Hindlimb muscle (tissue), 1 donor: ENCODE measurements around the gene RNF224. TPM values are rescaled to one million over a fixed set of nuclear protein-coding genes. Genes with fewer than 3 reads are reported as not detected.

Source experiments
- DNase-seq: peaks from one replicate; pipeline ENCODE4 v3.0.0-alpha.2; 2013
- polyA plus RNA-seq: library from polyadenylated mRNA; unstranded; fragments of 120-200 nt; gene quantifications from one replicate; pipeline ENCODE4 v1.2.1, GENCODE V29; 2013; ENCODE audit not compliant: insufficient read length

The RNF224 gene
- polyA plus RNA-seq, 1 donor, result 2.1 TPM

DNA sequence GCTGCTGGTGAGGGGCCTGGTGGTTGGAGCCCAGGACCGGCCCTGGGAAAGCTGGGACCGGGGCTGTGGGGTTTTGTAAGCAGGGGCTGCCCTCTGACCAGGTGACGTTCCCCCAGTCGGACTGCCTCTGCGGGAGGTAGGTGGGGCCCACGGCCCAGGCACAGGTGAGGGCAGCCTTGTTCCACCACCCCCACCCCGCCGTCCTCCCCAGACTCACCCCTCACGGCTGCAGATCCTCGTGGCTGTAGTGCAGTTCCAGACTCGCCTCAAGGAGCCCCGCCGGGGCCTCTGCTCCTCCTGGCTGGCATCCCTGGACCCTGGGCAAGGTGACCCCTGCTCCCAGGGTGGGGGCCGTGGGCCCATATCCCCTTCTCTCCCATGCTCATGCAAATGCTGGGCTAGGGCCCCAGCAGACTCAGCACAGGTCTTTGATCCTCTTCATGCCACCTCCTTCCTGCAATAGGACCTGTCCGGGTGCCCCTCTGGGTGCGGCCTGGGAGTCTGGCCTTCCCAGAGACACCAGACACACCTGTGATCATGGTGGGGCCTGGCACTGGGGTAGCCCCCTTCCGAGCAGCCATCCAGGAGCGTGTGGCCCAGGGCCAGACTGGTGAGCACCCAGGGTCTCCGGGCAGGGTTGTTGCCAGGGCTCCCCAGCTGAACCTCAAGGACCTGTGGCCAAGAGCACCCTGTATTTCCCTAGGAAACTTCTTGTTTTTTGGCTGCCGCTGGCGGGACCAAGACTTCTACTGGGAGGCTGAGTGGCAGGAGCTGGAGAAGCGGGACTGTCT, 11.9 kb upstream of the RNF224 start:
- DNase-seq, result no peak

DNA sequence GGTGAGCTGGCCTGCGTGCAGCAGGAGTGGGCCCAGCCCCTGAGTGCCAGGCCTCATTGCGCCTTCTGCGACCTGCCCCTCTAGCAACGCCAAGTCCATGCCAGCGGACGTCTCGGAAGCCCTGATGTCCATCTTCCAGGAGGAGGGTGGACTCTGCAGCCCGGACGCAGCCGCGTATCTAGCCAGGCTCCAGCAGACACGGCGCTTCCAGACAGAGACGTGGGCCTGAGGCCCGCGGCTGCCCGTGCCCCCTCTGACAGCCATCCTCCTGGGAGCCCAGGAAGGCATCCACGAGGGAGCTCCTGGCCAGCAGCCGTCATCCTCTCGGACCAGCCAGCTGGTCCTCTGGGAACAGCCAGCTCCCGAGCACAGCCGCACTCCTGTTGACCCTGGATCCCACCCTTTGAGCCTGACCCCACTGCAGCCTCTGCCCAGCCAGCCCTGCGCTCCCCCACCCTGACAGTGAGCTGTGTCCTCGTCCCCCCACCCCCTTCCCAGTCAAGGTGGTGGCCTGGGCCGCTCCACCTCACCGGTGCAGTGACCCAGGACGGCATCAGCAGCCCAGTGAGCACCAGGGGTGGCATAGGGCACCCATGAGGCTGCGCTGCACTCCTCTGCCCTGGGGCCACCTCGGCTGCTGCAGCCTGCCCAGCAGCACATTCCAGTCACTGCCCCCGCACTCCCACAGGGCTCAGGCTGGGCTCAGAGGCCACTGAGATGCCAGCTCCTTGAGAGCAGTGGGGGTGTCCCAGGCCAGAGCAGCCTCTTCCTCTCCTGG, 10.9 kb upstream of the RNF224 start:
- no peak for DNase-seq

DNA sequence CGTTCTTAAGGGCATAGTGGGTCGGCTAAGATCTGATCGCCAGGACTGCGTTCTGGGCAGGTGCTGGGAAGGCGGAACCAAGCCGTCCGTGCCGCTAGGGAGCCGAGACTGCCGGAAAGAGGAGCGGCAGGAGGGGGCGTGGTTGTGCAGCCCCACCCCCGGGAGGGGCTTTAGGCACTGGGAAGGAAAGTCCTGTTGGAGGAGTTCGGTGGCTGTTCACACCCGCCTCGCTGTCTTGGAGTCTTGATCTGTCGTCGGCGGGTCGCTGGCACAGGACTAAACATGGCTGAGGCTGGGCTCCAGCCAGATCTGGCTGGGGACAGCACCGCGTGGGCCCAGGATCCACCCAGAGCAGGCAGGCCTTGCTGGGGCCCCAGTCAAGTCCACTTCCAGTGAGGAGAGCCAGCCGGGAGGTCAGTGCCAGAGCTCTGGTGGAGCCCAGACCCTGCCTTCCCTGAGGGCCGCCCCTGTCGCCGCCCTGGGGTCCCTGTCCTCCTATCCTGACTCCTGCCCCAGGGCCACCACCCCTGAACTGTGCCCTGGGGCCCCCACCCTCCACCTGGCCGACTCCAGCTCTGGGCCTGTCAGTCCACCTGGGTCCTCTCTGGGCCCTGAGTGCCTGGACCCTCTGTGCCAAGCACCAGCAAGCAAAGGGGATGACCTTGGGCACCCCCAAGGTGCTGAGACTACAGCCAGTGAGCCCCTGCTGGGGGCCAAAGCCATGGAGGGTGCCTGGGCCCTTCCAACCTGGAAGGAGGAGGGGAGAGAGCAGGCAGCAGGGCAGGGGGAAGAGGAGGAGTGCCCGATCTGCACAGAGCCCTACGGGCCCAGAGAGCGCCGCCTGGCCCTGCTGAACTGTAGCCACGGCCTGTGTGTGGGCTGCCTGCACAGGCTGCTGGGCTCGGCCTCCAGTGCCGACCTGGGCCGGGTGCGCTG, 9.8 kb upstream of the RNF224 start:
- no peak for DNase-seq

DNA sequence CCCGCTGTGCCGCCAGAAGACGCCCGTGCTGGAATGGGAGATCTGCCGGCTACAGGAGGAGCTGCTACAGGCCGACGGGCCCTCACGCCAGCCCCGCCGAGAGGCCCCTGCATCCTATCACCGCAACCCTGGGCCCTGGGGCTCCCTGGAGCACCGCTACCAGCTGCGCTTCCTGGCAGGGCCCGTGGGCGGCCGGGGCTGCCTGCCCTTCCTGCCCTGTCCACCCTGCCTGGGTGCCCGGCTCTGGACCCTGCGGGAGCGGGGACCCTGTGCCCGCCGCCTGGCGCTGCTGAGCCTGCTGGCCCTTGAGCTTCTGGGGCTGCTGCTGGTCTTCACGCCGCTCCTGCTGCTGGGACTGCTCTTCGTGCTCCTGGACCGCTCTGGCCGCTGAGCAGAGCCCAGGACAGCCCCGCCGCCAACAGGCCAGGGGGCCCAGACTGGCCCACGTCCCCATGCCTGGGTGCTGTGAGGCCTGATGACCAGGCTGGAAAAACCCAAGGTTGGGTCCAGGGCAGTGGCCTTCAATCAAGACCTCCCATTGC, 9.0 kb upstream of the RNF224 start:
- no peak for DNase-seq

DNA sequence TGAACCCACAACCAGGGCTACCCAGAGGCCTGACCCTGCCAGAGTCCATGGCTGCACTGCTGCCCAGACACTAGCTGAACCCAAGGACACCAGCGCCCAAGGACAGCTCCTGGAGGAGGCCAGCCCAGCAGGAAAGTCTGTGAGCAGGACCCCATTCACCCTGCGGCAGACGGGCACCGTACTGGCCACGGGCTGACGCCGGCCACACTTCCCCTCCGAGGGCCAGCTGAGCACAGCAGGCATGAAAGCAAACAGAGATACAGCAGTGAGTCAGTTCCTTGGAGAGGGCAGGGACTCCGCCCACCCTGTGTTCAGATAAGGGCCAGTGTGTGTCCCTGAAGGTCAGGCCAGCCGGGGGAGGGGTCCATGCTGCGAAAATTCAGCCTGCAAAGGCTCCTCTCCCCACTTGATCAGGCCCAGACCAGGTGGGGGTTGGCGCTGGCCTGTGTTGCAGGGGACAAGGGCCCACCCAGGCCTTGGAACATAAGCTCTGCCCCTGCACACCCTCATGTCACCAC, 8.5 kb upstream of the RNF224 start:
- DNase-seq, result no peak

DNA sequence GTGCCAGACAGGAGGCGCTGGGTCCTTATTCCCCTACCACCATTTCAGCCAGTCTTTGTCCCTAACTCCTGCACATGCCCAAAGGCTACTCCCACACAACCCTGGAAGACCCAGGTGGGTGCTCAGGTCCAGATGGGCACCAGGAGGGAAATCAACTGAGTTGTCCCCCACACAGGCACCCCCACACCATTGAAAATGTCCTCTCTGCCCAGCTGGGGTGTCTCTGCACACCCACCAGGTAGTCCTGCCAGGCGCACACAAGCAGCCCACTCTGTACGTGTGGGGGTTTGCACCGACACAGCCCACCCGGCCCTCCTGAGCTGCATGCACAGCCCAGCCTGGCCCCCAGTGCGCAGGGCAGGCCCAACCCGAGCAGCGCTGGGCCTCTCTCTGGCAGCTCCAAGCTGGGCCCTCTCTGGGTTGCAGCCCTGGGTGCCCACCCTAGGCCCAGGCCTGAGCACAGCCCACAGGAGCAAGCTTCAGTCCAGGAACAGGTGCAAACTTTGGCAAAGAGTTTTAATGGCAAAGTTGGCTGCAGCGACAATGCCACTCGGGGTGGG, 7.5 kb upstream of the RNF224 start:
- DNase-seq, result no peak

DNA sequence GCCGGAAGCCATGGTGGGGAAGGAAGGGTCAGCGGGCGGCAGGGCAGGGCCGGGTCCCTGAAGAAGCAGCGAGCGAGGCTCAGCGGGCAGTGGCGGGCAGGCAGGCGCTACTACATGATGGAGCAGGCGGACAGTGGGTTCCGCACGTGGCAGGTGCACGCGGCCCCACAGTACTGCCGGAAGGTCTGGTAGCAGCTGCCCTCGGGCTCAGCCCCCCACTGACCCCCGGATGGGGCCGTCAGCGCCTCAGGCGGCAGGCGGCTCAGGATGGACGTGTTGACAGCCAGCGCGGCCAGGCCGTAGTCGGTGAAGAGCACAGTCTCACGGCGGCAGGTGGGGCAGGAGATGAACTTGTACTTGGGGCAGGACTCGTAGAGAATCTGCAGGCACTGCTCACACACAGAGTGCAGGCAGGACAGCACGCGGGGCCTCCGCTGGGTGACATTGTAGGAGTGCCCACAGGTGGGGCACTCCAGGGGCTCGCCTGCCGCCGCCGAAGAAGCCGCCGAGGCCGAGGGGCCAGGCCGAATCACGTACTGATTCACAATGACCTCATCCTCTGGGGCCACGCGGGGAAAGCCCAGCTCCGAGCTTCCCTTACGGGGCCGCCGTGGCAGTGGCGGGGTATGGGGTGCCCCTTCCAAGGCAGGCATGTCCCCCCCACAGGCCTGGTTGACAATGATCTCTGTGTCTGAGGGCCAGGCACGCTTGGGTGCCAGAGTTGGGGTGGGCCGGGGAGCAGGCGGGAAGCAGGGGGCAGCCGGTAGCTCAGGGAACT, 6.8 kb upstream of the RNF224 start:
- DNase-seq, result no peak

DNA sequence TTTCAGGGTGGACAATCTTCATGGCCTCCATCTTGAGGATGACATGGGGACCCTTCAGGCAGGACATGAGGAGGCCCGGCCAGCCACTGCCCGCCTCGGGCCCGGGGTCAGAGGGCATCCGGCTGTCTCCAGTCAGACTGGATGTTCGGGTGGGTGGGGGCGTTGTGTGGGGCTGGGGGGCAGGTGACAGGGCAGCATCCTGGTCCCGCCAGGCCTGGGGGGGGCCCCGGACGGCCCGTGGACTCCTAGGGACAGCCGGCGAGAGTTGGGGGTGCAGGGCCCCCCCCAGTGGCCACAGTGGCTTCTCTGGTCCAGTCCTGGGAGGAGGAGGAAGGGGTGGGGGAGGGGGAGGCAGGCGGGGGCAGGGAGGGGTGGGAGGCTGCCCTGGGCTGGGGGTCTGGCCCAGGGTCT, 6.2 kb upstream of the RNF224 start:
- DNase-seq, result no peak

DNA sequence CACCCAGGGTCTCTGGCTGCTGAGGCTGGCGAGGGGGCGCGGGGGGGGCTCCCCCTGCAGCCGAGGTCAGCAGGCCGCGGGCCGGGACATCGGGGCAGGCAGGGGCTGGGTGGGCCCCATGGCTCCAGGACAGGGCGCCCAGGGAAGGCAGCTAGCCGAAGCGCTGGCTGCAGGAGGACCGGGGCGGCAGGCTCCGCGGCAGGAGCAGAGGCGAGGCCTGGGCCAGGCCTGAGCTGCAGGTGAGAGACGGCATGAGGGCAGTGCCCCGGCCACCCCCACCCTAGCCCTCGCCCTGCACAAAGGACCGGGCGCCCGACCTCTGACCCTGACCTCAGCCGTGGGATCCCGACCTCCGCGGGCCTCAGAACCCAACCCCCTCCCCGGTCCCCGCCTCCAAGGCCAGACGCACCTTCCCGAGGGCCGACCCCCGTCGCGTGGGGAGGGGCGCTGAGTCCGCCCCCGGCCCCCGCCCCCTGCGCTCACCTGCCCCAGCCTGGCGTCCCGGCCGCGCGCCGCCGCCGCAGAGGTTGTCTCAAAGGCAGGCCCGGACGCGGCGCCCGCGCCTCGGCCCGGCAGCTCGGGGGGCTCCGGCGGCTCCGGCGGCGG, 5.7 kb upstream of the RNF224 start:
- no peak for DNase-seq

DNA sequence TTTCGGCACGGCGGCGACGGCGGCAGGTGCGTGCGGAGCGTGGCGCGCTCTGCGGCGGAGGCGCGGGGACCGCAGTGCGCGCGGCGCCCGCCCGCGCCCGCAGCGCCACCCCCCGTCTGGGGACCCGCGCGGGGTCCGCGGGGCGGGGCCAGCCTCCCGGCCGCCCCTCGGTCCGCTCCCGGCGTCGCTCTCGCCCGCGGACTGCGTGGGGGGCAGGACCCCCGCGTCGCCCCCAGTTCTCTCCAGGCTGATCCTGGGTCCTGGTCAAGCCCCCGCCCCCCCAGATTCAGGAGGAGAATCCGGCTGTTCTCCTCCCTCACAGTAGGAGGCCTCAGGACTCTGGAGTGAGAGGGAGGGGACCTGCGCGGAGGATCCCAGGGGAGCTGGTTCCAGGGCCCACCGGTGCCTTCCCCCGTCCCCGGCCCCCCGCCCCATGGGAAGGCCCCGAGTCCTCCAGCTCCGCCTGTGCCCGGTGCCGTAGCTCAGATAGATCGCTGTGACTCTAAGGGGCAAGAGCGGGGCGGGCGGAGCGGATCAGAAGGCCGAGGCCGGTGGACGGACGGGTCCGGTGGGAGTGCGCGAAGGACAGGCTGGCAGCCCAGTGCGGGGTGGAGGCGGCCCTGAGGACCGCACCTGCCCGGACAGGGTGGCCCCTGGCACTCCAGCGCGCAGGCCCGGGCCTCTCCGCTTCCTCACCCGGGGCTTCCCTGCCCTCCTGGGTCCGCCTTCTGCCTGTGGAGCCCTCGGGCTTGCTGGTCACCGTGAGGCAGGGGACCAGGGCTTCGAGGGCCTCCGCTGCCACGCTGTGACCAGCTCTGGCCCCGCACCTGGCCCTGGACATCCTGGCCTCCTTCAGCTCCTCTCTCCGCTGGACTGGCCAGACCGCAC, 4.9 kb upstream of the RNF224 start, which contains the start of gene RNF208:
Gene RNF208, minus strand, starts transcription at position 51 of the 888 bp plus-strand sequence. CDS start 1,028 bp downstream, outside the sequence.
- no peak for DNase-seq

DNA sequence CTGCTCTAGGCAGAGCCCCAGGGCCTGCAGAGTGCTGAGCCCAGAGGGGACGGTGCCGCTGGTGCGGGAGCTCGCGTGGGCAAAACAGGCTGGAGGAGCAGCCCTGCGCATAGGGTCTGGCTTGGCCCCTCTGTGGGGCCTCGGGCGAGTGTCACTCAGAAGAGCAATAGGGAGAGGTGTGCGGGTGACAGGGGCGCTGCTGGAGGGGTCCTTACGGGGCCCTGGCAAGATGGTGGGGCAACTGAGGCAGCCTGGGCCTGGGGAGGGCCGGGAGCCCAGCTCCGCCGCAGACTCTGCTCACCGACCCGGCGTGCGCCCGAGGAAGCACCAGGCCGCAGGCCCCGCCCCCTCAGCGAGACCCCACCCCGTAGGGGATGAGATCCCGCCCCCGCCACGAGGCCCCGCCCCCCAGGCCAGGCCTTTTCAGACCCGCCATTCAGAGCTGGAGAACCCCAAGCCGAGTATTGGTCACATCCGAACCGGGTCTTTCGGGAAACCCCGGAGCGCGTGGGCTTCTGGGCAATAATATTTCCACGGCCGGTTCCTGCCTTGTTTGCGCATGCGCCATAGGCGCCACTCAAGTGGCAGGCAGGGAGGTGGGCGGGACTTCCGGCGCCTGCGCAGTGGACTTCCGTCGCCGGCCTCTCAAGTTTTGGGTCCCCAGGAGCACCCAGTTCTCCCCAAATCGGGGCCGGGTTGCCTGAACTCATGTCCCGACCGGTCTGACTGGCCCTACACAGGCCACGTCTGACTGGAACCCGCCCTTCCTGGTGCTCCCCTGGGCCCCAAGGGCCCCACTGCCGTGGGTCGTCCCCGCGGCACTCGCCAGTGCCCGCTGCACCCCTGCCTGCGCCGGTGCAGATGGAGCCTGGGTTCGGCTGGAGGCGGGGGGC, 4.0 kb upstream of the RNF224 start:
- peak; percentile 96 for DNase-seq

DNA sequence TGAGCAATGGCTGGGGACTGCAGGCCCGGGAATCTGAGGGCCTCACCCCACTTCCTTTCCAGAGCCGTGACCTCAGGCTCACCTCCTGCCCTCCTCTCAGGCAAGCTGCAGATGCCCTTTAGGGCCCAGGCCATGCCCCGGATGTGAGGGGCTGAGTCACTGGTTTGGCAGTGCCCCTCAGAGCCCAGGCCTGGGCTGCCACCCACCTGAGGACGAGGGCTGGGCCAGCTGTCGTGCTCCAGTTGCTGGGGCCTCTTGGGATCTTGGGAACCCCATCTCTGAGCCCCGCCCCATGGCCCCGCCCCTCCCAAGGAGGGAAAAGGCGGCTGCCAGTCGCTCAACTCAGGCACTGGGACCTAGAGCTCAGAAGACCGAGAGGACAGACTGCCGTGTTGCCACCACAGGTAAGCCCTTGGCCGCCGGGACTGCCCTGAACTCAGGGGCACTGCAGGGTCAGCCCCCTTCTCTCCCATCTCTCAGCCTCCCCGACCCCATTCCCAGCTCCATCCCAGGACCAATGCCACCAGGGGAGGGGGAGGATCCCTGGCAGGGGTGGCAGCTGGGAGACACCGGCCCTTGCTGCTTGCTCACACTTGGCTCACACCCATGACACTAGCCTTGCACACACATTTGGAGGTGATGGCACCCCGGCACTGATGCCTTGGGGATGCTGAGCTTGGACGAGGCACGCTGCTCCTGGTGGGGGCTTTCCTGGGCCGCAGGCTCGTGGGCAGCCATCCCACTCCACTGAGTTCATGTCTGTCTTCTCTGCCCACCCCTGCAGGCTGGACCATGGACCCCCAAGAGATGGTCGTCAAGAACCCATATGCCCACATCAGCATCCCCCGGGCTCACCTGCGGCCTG, 2.2 kb upstream of the RNF224 start, which contains the start of gene CYSRT1:
Gene CYSRT1, plus strand, starts transcription at position 345 of the 865 bp plus-strand sequence. Its CDS starts 448 bp downstream, at position 793.
- no peak for DNase-seq

DNA sequence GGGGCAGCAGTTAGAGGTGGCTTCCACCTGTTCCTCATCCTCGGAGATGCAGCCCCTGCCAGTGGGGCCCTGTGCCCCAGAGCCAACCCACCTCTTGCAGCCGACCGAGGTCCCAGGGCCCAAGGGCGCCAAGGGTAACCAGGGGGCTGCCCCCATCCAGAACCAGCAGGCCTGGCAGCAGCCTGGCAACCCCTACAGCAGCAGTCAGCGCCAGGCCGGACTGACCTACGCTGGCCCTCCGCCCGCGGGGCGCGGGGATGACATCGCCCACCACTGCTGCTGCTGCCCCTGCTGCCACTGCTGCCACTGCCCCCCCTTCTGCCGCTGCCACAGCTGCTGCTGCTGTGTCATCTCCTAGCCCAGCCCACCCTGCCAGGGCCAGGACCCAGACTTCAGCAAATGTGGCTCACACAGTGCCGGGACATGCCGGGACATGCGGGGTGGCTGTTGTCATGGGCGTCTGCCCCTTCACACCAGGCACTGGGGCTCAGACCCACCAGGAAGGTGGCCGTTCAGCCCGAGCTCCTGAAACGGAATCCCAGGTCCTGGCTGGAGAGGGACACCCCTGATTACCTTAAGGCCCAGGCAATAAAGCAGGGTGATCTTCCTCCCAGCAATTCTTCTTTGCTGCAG, 1.5 kb upstream of the RNF224 start:
- DNase-seq, result no peak

DNA sequence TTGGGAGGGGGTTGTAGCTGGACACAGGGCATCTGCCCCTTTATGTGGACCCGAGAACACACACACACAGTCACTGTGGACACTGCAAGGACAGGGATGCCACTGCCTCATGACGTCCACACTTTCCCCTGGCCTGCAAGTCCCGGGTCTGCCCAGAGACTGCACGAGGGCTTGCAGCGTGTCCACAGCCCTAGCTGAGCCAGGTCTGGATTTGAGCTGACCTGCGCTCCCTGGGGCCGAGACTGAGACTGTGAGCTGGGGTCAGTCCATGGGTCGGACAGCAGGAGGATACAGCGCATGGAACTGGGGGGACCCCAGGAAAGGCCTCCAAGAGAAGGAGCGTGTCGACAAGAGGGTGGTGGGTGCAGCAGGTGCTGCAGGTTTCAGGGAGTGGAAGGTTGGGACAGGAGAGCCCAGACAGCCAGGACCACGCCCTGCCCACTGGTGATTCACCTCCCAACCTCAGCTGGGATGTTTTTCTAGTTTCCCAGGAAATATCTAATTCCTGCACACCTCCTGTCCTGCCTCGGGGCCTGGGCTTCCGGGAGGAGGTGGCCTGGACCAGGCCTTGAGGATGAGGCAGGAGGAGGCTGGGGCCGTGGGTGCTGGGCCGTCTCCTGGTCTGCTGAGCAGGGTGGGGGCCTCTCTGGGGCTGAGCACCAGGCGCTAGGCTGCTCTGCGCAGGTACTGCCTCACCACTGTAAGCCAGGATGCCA, 806 bp upstream of the RNF224 start:
- no peak for DNase-seq

DNA sequence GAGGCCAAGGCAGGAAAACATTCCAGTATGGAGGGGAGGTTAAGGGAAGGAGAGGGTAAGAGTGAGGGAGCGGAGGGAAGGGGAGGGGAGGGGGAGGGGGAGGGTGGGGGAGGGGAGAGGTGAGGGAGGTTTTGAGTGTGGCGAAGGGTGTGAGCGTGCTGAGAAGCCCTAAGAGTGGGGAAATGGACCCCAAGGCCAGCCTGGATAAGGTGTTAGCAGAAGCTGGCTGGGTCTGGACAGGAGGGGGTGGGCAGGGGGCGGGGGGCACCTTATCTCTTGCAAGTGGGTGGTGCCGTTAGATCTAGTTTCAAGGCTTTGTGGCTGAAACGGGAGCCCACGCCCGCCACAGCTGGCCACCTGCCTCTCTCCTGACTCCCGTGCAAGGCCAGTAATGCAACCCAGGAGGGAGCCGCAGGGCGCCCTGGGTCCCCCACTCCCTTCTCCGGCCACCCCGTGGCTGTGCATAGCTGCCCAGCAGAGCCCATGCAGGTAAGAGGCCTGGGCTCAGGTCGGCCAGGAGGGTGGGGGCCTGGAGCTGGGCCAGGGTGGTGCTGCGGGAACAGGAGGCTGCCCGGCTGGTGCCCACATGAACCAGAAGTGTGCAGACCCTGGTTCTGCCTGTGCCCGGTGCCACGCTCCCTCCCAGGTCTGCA, 677 bp downstream of the RNF224 start:
- no peak for DNase-seq
